Hepatocyte (in vitro differentiated cells): ENCODE data around the gene CMIP.

ENCODE experiments used
- EZH2 ChIP-seq: fragments of 200-600 bp; sonication (generic); IDR thresholded peaks from 2 replicates; pipeline ENCODE4 v1.6.1; 2016; ENCODE audit warnings: antibody characterized with exemption, mild to moderate bottlenecking, borderline replicate concordance
- TF ChIP-seq, protein P1 (sequence below): fragments of 200-600 bp; sonication (generic); IDR thresholded peaks from 2 replicates; pipeline ENCODE4 v1.5.1; 2016; ENCODE audit warnings: antibody characterized with exemption, mild to moderate bottlenecking; ENCODE audit not compliant: poor library complexity

DNA sequence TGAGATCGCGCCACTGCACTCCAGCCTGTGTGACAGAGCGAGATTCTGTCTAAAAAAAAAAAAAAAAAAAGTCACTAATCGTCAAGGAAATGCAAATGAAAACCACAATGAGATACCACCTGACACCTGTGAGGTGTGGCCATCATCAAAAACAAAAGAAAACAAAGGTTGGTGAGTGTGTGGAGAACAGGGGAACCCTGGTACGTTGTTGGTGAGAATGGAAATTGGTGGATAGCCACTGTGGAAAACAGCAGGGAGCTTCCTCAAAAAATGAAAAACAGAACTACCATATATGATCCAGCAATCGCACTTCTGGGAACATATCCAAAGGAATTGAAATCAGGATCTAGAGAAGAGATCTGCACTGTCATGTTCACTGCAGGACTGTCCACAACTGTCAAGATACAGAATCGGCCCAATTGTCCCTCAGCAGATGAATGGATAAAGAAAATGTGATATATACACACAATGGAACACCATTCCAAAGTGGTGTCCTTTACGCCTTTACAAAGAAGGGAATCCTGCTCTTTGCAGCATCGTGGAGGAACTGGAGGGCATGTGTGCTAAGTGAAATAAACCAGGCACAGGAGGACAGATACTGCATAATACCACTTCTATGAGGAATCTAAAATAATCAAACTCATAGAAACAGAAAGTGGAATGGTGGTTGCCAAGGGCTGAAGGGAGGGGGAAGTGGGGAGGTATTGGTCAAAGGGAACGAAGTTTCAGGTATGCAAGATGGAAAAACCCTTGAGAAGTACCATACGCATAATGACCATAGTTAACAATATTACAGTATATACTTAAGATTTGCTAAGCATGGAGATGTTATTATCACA lies 271.0 kb downstream of the CMIP start:
- TF ChIP-seq, protein P1, sequence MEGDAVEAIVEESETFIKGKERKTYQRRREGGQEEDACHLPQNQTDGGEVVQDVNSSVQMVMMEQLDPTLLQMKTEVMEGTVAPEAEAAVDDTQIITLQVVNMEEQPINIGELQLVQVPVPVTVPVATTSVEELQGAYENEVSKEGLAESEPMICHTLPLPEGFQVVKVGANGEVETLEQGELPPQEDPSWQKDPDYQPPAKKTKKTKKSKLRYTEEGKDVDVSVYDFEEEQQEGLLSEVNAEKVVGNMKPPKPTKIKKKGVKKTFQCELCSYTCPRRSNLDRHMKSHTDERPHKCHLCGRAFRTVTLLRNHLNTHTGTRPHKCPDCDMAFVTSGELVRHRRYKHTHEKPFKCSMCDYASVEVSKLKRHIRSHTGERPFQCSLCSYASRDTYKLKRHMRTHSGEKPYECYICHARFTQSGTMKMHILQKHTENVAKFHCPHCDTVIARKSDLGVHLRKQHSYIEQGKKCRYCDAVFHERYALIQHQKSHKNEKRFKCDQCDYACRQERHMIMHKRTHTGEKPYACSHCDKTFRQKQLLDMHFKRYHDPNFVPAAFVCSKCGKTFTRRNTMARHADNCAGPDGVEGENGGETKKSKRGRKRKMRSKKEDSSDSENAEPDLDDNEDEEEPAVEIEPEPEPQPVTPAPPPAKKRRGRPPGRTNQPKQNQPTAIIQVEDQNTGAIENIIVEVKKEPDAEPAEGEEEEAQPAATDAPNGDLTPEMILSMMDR, result no peak
- TF ChIP-seq EZH2, result no peak
